ENCODE data around the gene PKIB. TPM values are rescaled to one million over a fixed set of nuclear protein-coding genes. Genes with fewer than 3 reads are reported as not detected.
"Not testable (repeated sequence)": the region's sequence is repeated elsewhere in the genome, so short reads cannot be mapped to it uniquely, and the experiment has no call there.

PKIB gene
- total RNA-seq, 4 donors from 2014 or later = 1.1 to 9.8 (median 4.5) TPM

- ATAC-seq (ENCODE audit: low FRiP score) (no peak), DNase-seq (ENCODE audit: low spot score) (no peak)
- TF ChIP-seq, protein P1, sequence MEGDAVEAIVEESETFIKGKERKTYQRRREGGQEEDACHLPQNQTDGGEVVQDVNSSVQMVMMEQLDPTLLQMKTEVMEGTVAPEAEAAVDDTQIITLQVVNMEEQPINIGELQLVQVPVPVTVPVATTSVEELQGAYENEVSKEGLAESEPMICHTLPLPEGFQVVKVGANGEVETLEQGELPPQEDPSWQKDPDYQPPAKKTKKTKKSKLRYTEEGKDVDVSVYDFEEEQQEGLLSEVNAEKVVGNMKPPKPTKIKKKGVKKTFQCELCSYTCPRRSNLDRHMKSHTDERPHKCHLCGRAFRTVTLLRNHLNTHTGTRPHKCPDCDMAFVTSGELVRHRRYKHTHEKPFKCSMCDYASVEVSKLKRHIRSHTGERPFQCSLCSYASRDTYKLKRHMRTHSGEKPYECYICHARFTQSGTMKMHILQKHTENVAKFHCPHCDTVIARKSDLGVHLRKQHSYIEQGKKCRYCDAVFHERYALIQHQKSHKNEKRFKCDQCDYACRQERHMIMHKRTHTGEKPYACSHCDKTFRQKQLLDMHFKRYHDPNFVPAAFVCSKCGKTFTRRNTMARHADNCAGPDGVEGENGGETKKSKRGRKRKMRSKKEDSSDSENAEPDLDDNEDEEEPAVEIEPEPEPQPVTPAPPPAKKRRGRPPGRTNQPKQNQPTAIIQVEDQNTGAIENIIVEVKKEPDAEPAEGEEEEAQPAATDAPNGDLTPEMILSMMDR (IDR thresholded peaks at IDR 0.05) = no peak
These were observed 124.6 kb downstream of the PKIB start for GRCh38 chr6:122734529-122735395.

GRCh38 chr6:122735582-122735981 is 125.4 kb downstream of the PKIB start:
- TF ChIP-seq, protein P1 (IDR thresholded peaks at IDR 0.05) = no peak
- ATAC-seq (ENCODE audit: low FRiP score) (no peak), DNase-seq (ENCODE audit: low spot score) (no peak)

- TF ChIP-seq, protein P1 (IDR thresholded peaks at IDR 0.05) = no peak
- no peak for DNase-seq (ENCODE audit: low spot score)
- ATAC-seq (ENCODE audit: low FRiP score) = no peak
These were observed 126.0 kb downstream of the PKIB start for GRCh38 chr6:122736163-122736562.

DNA sequence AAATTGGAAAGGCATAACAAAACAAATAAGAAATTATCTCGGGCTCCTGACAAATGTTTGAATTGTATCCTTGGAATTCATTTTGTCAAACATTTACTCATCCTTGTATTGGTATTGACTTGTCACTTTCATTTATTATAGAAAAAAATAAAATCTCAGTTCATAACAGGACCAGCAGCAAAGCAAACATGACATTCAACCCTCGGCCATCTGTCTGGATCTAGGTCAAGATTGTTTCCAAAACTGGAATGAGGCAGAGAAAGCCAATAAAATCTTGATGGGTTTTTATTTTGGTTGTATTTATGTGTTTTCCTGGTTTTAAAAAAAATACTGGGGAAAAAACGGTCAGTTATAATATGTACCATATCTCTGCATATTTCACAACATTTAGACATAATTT is 126.4 kb downstream of the PKIB start:
- ATAC-seq (ENCODE audit: low FRiP score) (no peak), DNase-seq (ENCODE audit: low spot score) (no peak)
- TF ChIP-seq, protein P1 (IDR thresholded peaks at IDR 0.05) = no peak

DNA sequence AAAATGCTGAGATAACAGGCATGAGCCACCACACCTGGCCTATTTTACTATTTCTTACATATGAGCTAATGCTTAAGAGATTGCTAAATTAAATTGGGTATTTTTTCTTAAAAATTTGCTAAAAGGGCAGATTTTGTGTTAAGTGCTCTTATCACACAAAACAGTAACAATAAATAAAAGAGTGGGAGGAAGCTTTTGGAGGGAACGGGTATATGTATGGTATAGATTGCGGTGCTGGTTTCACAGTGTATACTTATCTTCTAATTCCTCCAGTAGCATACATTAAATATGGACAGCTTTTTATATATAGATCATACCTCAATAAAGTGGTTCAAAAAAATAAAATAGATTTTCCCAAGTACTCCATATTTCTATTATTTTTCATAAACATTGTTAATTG is 129.9 kb downstream of the PKIB start:
- ATAC-seq (ENCODE audit: low FRiP score) (no peak), DNase-seq (ENCODE audit: low spot score) (no peak)
- TF ChIP-seq, protein P1 (IDR thresholded peaks at IDR 0.05) = no peak

GRCh38 chr6:122740936-122741335 is 130.7 kb downstream of the PKIB start:
- TF ChIP-seq, protein P1 (IDR thresholded peaks at IDR 0.05) = no peak
- DNase-seq (ENCODE audit: low spot score) (no peak), ATAC-seq (ENCODE audit: low FRiP score) (no peak)

GRCh38 chr6:122744247-122744646 is 134.0 kb downstream of the PKIB start:
- not testable (repeated sequence) for ATAC-seq (ENCODE audit: low FRiP score); DNase-seq (ENCODE audit: low spot score)

DNA sequence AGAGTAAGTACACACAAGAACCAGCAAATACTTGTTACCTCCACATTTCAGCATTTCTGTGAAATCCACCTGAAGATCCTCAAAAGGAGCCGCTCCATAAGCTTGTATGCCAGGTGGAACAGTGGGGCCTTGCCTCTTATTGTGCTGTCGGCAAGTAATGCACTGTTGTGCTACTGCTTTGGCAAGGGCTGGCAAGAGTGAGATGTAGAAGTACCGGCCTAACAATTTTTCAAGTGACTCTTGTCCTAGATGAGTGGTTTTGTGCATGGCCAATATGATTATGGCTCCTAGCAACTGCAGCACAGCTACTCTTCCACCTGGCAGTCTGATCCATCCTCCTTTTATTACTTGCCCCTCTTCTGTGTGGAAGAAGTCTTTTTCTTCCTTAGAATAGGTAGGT is 134.7 kb downstream of the PKIB start:
- DNase-seq (ENCODE audit: low spot score); ATAC-seq (ENCODE audit: low FRiP score): not testable (repeated sequence)
